OCI-LY7 (cell line): ENCODE data around the gene MTA3.

Source experiments
- CTCF ChIP-seq: fragments of 200-600 bp; sonication (generic); conservative IDR thresholded peaks from 2 replicates; pipeline ENCODE4 v1.5.1; 2014; ENCODE audit warnings: mild to moderate bottlenecking, antibody characterized with exemption, low read length, moderate library complexity, mixed read lengths
- EZH2phosphoT487 ChIP-seq: fragments of 200-600 bp; sonication (generic); IDR thresholded peaks from 2 replicates; pipeline ENCODE4 v1.6.1; 2018; ENCODE audit warnings: low read depth, borderline replicate concordance, mild to moderate bottlenecking, mixed run types, antibody characterized with exemption, low read length, moderate library complexity, mixed read lengths

GRCh38 chr2:42693688-42694479 lies 125.5 kb downstream of the MTA3 start:
- TF ChIP-seq CTCF (no peak), EZH2phosphoT487 (no peak)
